Adrenal gland (tissue), 12 donors: ENCODE measurements around the gene CHMP5. TPM values are rescaled to one million over a fixed set of nuclear protein-coding genes. Genes with fewer than 3 reads are reported as not detected.
A peak's percentile ranks its signal among the peaks of the same experiment; 100 is the strongest.

Source experiments
- DNase-seq, 7 donors: peaks; one replicate each; pipeline ENCODE4 v3.0.0-alpha.2; 2019 to 2020
- H3K27ac ChIP-seq, 5 donors: fragments of 200-600 bp; sonication (generic) in 4 of 5; 1 replicate in 3 of 5; 2 replicates in 2 of 5; pipeline versions ENCODE4 v1.5.1 to v1.8.0; 2016 to 2020; ENCODE audit warnings: mild to moderate bottlenecking in 1 of 5
- H3K27me3 ChIP-seq: fragments of 200-600 bp; 2 replicates; pipeline ENCODE4 v1.8.0; 2021
- H3K36me3 ChIP-seq, 2 donors: fragments of 200-600 bp; replicated peaks in 1 of 2; 1 replicate in 1 of 2; 2 replicates in 1 of 2; pipeline versions ENCODE4 v1.5.1 to v1.8.0; 2018 to 2022
- H3K4me1 ChIP-seq, 2 donors: fragments of 200-600 bp; replicated peaks in 1 of 2; 1 replicate in 1 of 2; 2 replicates in 1 of 2; pipeline versions ENCODE4 v1.5.1 to v1.8.0; 2018 to 2021
- H3K4me3 ChIP-seq, 4 donors: fragments of 200-600 bp; sonication (generic) in 3 of 4; one replicate each; pipeline ENCODE4 v1.5.1; 2016 to 2018
- H3K9me3 ChIP-seq, 3 donors: fragments of 200-600 bp; sonication (generic) in 1 of 3; replicated peaks in 1 of 3; 1 replicate in 2 of 3; 2 replicates in 1 of 3; pipeline versions ENCODE4 v1.5.1 to v1.8.0; 2016 to 2021
- POLR2A ChIP-seq, 2 donors: fragments of 450-650 bp; IDR thresholded peaks; one replicate each; pipeline ENCODE4 v1.6.1; 2017; ENCODE audit warnings: antibody characterized with exemption in 2 of 2, mild to moderate bottlenecking in 2 of 2, moderate library complexity in 1 of 2
- WGBS, 4 donors: extraction: QIAGEN DNeasy Blood & Tissue Kit in 2 of 4; methylation state at CpG; one replicate each; pipeline versions ENCODE4 v1.1.5 to v1.1.7; 2013 to 2017; 5-methylcytosine and 5-hydroxymethylcytosine counted together
- intact Hi-C, 2 donors: fragments of 100-400 bp; cut with DNase I; formaldehyde crosslinking; loops; one replicate each; pipeline versions ENCODE4 v1.14.1 to v1.15.0; 2022 to 2023
- polyA plus RNA-seq, 3 donors: library from polyadenylated mRNA; stranded (reverse); fragments of 200-250 nt in 2 of 3; fragments of 350-450 nt in 1 of 3; fragmentation: Illumina TruSeq in 1 of 3; extraction: RNeasy Lipid Tissue Mini Kit (QIAGEN cat#74804) in 1 of 3; gene quantifications; one replicate each; pipeline ENCODE4 v1.2.3, GENCODE V29; 2013 to 2014
- total RNA-seq, 9 donors: library from RNA; depleted of rRNA in 4 of 9; stranded (reverse); fragments of >200 nt in 4 of 9; fragments of 120-200 nt in 1 of 9; fragmentation: NEBNext Ultra II Directional in 1 of 9; extraction: Animal tissue kit (Norgen Biotek cat#: 25700) in 1 of 9; gene quantifications; one replicate each; pipeline versions ENCODE4 v1.1.0 to v1.2.4, GENCODE V29; 2013 to 2023
- TF ChIP-seq, protein P1 (sequence below), 6 experiments: fragments of 450-650 bp in 4 of 6; fragments of 200-600 bp in 2 of 6; sonication (generic) in 1 of 6; IDR thresholded peaks; 1 replicate in 5 of 6; 2 replicates in 1 of 6; pipeline versions ENCODE4 v1.5.1 to v1.8.0; 2016 to 2021; ENCODE audit warnings: antibody characterized with exemption in 6 of 6, mild to moderate bottlenecking in 2 of 6, moderate library complexity in 1 of 6
- donor health status: healthy with polysubstance abuse.
- donor health status: Bipolar disorder and iron deficiency.
- donor health status: DM: yes; HTN: yes; CAD: no.
- donor health status: DM: no; HTN: no; CAD: no.
- donor health status: DM: no; HTN: no; CAD: no.
- donor health status: DM: yes; HTN: yes; CAD: no.

CHMP5 gene
- total and polyA plus RNA-seq, 12 donors = 35.6 to 114 (median 64.3) TPM

DNA sequence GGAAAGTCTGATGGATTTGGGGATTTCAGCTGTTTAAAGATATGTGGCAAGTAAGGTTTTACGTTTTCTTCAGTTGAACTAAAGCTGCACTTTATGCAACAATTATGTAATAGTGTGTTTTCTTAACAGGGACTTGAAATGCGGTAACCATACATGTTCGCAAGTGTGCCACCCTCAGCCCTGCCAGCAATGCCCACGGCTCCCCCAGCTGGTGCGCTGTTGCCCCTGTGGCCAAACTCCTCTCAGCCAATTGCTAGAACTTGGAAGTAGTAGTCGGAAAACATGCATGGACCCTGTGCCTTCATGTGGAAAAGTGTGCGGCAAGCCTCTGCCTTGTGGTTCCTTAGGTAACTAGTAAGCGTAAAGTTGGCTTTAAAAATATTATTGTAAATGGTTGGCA lies 53.9 kb downstream of the CHMP5 start:
- Histone ChIP-seq H3K4me3 (no peak overlapping the region), H3K36me3 (peaks cover 0 to 93% of the 10 kb centered on the region in 2 donors), H3K9me3 (no peaks in the 10 kb centered on the region), H3K27ac (no peak overlapping the region), H3K4me1 (peaks cover 8 to 12% of the 10 kb centered on the region in 2 donors), H3K27me3 (no peaks in the 10 kb centered on the region)
- DNase-seq = no peak
- intact Hi-C loops = no loop called here
- WGBS, 4 donors = 87 to 94% (median 93%) methylated on average over 8 of the region's 8 CpGs
- TF ChIP-seq, protein P1, sequence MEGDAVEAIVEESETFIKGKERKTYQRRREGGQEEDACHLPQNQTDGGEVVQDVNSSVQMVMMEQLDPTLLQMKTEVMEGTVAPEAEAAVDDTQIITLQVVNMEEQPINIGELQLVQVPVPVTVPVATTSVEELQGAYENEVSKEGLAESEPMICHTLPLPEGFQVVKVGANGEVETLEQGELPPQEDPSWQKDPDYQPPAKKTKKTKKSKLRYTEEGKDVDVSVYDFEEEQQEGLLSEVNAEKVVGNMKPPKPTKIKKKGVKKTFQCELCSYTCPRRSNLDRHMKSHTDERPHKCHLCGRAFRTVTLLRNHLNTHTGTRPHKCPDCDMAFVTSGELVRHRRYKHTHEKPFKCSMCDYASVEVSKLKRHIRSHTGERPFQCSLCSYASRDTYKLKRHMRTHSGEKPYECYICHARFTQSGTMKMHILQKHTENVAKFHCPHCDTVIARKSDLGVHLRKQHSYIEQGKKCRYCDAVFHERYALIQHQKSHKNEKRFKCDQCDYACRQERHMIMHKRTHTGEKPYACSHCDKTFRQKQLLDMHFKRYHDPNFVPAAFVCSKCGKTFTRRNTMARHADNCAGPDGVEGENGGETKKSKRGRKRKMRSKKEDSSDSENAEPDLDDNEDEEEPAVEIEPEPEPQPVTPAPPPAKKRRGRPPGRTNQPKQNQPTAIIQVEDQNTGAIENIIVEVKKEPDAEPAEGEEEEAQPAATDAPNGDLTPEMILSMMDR (IDR thresholded peaks at IDR 0.05) = no peak
- TF ChIP-seq POLR2A (IDR thresholded peaks at IDR 0.05) = no peak

DNA sequence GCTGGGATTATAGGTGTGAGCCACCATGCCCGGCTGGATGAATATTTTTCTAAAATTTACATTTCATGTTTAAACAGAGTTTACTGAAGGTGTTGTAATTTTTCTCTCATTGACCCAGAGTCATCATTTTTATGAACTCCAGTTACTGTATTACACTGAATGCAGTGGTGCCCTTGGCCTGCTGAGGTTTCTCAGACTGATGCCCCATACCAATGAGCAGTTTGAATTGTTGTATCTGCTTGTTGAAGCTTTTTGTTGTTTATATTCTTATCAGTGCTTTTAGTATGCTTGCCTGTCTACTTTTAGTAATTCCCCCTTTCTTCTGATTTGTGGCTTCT lies 55.4 kb downstream of the CHMP5 start:
- peaks cover 0 to 84% of the 10 kb centered on the region in 2 donors for H3K36me3 ChIP-seq
- peak in 5 of 7 donors; percentile 18 to 47 (median 33) for DNase-seq
- intact Hi-C loops = no loop called here
- TF ChIP-seq, protein P1 (IDR thresholded peaks at IDR 0.05) = no peak
- no peak for TF ChIP-seq POLR2A (IDR thresholded peaks at IDR 0.05)
- no peaks in the 10 kb centered on the region for H3K9me3 ChIP-seq
- 50 to 80% (median 72%) methylated on average over 1 of the region's 1 CpG for WGBS, 4 donors
- no peaks in the 10 kb centered on the region for H3K27me3 ChIP-seq
- no peak overlapping the region for H3K4me3 ChIP-seq
- peaks cover 8 to 12% of the 10 kb centered on the region in 2 donors for H3K4me1 ChIP-seq
- H3K27ac ChIP-seq = peak overlapping the region in 4 of 5 donors; percentile 48 to 71 (median 52)

DNA sequence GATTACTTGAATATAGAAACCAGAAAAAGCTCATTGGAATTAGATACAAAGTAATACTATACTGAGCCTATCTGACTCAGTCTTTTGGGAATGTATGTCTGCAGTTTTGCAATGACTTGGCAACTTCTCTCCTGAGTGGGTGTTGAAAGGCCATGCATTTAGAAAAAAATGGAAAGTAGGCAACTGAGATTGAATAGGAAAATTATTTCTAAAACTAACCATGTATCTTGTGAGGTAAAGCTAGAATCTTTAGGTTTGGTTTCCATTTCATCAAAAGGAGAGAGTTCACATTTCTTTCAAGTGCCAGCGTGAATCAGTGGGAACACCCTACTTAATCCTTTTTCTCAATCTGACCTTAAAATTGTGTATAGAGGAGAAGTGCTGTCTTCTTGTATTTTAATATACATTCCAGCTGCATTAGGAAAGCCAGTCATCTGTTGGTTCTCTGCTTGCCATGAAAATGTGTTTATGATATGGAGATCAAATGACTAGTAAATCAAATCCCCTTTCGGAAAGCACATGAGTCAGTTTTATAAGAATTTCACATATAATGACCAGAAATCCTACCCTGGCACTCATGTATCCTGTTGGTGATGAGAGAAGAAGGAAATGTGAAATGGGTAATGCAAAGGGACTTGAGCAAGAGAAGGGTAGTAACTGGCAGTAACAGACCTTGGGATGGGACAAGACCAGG lies 55.9 kb downstream of the CHMP5 start:
- Histone ChIP-seq H3K9me3 (no peaks in the 10 kb centered on the region), H3K27ac (peak overlapping the region in 4 of 5 donors; percentile 48 to 71 (median 52)), H3K27me3 (no peaks in the 10 kb centered on the region), H3K4me1 (peaks cover 8 to 12% of the 10 kb centered on the region in 2 donors), H3K4me3 (no peak overlapping the region), H3K36me3 (peaks cover 0 to 79% of the 10 kb centered on the region in 2 donors)
- TF ChIP-seq, protein P1 (IDR thresholded peaks at IDR 0.05) = no peak
- no peak for TF ChIP-seq POLR2A (IDR thresholded peaks at IDR 0.05)
- peak in 5 of 7 donors; percentile 53 to 70 (median 60) for DNase-seq
- WGBS, 4 donors = 88 to 94% (median 88%) methylated on average over 2 of the region's 2 CpGs
- intact Hi-C loops = no loop called here

DNA sequence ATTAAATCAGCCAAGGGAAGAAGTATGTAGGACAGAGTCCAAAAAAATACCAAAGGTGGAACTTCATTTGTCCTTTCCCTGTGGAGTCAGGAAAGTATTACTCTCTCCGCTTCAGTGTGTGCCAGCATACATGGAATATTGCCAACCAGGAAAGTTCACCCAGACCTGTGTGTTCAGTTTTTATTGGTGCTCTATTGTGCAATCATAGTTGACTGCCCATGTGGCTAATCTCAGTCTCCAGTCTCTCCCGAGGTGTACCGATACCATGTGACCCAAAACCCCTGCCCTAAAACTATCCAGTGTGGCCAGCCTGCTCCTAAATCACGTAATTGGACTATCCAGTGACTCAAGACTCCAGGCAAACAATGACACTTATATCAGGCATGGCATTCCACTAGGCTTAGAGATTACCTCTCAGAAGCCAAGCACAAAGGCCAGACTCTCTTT lies 64.3 kb downstream of the CHMP5 start:
- H3K9me3 ChIP-seq = no peaks in the 10 kb centered on the region
- H3K27ac ChIP-seq = peak overlapping the region in 4 of 5 donors; percentile 59 to 79 (median 72)
- TF ChIP-seq POLR2A (IDR thresholded peaks at IDR 0.05) = peak in 1 of 2 donors; percentile 27
- TF ChIP-seq, protein P1 (IDR thresholded peaks at IDR 0.05) = no peak
- WGBS, 4 donors = 48 to 57% (median 52%) methylated on average over 4 of the region's 4 CpGs
- H3K4me3 ChIP-seq = no peak overlapping the region
- H3K27me3 ChIP-seq = no peaks in the 10 kb centered on the region
- H3K36me3 ChIP-seq = peaks cover 0 to 62% of the 10 kb centered on the region in 2 donors
- intact Hi-C loops = no loop called here
- peak; percentile 56 to 92 (median 86) for DNase-seq
- peaks cover 14 to 16% of the 10 kb centered on the region in 2 donors for H3K4me1 ChIP-seq
